ENCODE measurements around the gene CCDC127. TPM values are rescaled to one million over a fixed set of nuclear protein-coding genes. Genes with fewer than 3 reads are reported as not detected.

The CCDC127 gene
- total and polyA plus RNA-seq, 2 donors (not counting 1 experiment from before 2014, with no cell fraction given), result 1.4 to 8.7 TPM

GRCh38 chr5:181566-181965 is 36.4 kb downstream of the CCDC127 start:
- TF ChIP-seq CTCF (IDR thresholded peaks at IDR 0.05) (no peak), EZH2 (IDR thresholded peaks at IDR 0.05; ENCODE audit: borderline replicate concordance, insufficient read depth, low read depth, low read length, poor library complexity, severe bottlenecking) (no peak)
- no peak for ATAC-seq (ENCODE audit: low read depth)
- no peaks in the 10 kb centered on the region for H3K9me3 Mint-ChIP-seq (ENCODE audit: insufficient read depth)
- no peaks in the 10 kb centered on the region for H3K9me3 ChIP-seq (ENCODE audit: control extremely low read depth in 1 of 3, control insufficient read depth in 2 of 3, insufficient read depth in 1 of 3, low read length in 2 of 3)
- H3K27ac Mint-ChIP-seq, result no peak overlapping the region
- H3K79me2 ChIP-seq (ENCODE audit: control insufficient read depth, insufficient read depth, low read length), result no peaks in the 10 kb centered on the region
- no peaks in the 10 kb centered on the region for H3K4me1 Mint-ChIP-seq
- H3K4me3 ChIP-seq (ENCODE audit: control extremely low read depth in 1 of 5, extremely low read depth in 1 of 5, insufficient read depth in 1 of 5, low read depth in 2 of 5, low read length in 4 of 5), result no peak overlapping the region
- H2AFZ ChIP-seq (ENCODE audit: insufficient read depth, low read depth, low read length, poor library complexity, severe bottlenecking), result no peak overlapping the region
- no peak overlapping the region for H3K4me2 ChIP-seq (replicated peaks; ENCODE audit: low read depth, low read length, poor library complexity, severe bottlenecking)
- 91% methylated on average over 22 of the region's 22 CpGs for WGBS (ENCODE audit: insufficient coverage)
- H3K27ac ChIP-seq (ENCODE audit: low read length in 2 of 2), result no peak overlapping the region
- peaks cover 4% of the 10 kb centered on the region for H3K27me3 Mint-ChIP-seq
- no peaks in the 10 kb centered on the region for H3K4me1 ChIP-seq (ENCODE audit: control insufficient read depth in 2 of 2, insufficient read depth in 2 of 2, low read length in 2 of 2)
- ChIA-PET CTCF (no interaction called here), POLR2A (no interaction called here)
- peaks cover 0 to 2% (median 0%) of the 10 kb centered on the region in 4 experiments for H3K27me3 ChIP-seq (replicated peaks in 1 of 4; ENCODE audit: control extremely low read depth in 1 of 4, control insufficient read depth in 3 of 4, insufficient read depth in 4 of 4, low read length in 3 of 4)
- no peak overlapping the region for H3K4me3 Mint-ChIP-seq
- no peak overlapping the region for H3K9ac ChIP-seq (ENCODE audit: low read length)
- DNase-seq, result no peak
- no peaks in the 10 kb centered on the region for H3K36me3 ChIP-seq (replicated peaks in 1 of 2; ENCODE audit: control extremely low read depth in 1 of 2, control insufficient read depth in 1 of 2, extremely low read depth in 1 of 2, insufficient read depth in 2 of 2, low read length in 1 of 2)
- intact Hi-C loops (cut with micrococcal nuclease), result no loop called here
- no peaks in the 10 kb centered on the region for H4K20me1 ChIP-seq (ENCODE audit: control insufficient read depth, insufficient read depth, low read length, poor library complexity, severe bottlenecking)

GRCh38 chr5:181160-181559 is 36.8 kb downstream of the CCDC127 start:
- H4K20me1 ChIP-seq (ENCODE audit: control insufficient read depth, insufficient read depth, low read length, poor library complexity, severe bottlenecking), result no peaks in the 10 kb centered on the region
- H2AFZ ChIP-seq (ENCODE audit: insufficient read depth, low read depth, low read length, poor library complexity, severe bottlenecking), result no peak overlapping the region
- H3K36me3 ChIP-seq (replicated peaks in 1 of 2; ENCODE audit: control extremely low read depth in 1 of 2, control insufficient read depth in 1 of 2, extremely low read depth in 1 of 2, insufficient read depth in 2 of 2, low read length in 1 of 2), result no peaks in the 10 kb centered on the region
- POLR2A ChIA-PET, result no interaction called here
- H3K4me2 ChIP-seq (replicated peaks; ENCODE audit: low read depth, low read length, poor library complexity, severe bottlenecking), result no peak overlapping the region
- H3K9me3 ChIP-seq (ENCODE audit: control extremely low read depth in 1 of 3, control insufficient read depth in 2 of 3, insufficient read depth in 1 of 3, low read length in 2 of 3), result no peaks in the 10 kb centered on the region
- TF ChIP-seq EZH2 (IDR thresholded peaks at IDR 0.05; ENCODE audit: borderline replicate concordance, insufficient read depth, low read depth, low read length, poor library complexity, severe bottlenecking) (no peak), CTCF (IDR thresholded peaks at IDR 0.05) (no peak)
- H3K27me3 ChIP-seq (replicated peaks in 1 of 4; ENCODE audit: control extremely low read depth in 1 of 4, control insufficient read depth in 3 of 4, insufficient read depth in 4 of 4, low read length in 3 of 4), result no peaks in the 10 kb centered on the region
- H3K4me3 Mint-ChIP-seq, result no peak overlapping the region
- H3K27ac Mint-ChIP-seq, result no peak overlapping the region
- no peaks in the 10 kb centered on the region for H3K9me3 Mint-ChIP-seq (ENCODE audit: insufficient read depth)
- H3K4me1 ChIP-seq (ENCODE audit: control insufficient read depth in 2 of 2, insufficient read depth in 2 of 2, low read length in 2 of 2), result no peaks in the 10 kb centered on the region
- no peaks in the 10 kb centered on the region for H3K79me2 ChIP-seq (ENCODE audit: control insufficient read depth, insufficient read depth, low read length)
- no peak overlapping the region for H3K4me3 ChIP-seq (ENCODE audit: control extremely low read depth in 1 of 5, extremely low read depth in 1 of 5, insufficient read depth in 1 of 5, low read depth in 2 of 5, low read length in 4 of 5)
- H3K27me3 Mint-ChIP-seq, result peaks cover 4% of the 10 kb centered on the region
- 98% methylated on average over 8 of the region's 9 CpGs for WGBS (ENCODE audit: insufficient coverage)
- no peaks in the 10 kb centered on the region for H3K4me1 Mint-ChIP-seq
- intact Hi-C loops (cut with micrococcal nuclease), result no loop called here
- no peak for DNase-seq
- CTCF ChIA-PET, result no interaction called here
- H3K27ac ChIP-seq (ENCODE audit: low read length in 2 of 2), result no peak overlapping the region
- H3K9ac ChIP-seq (ENCODE audit: low read length), result no peak overlapping the region
- ATAC-seq (ENCODE audit: low read depth), result no peak
